KOPT-K1 (cell line): ENCODE measurements around the gene SKI.

Source experiments
- H3K27ac ChIP-seq: fragments of 200-600 bp; sonication (generic); 2 replicates; pipeline ENCODE4 v1.5.1; 2016; ENCODE audit warnings: antibody characterized with exemption, mild to moderate bottlenecking, low read depth, low read length; ENCODE audit not compliant: poor library complexity, severe bottlenecking
- H3K36me3 ChIP-seq: fragments of 200-600 bp; sonication (generic); 2 replicates; pipeline ENCODE4 v1.5.1; 2017; ENCODE audit warnings: antibody characterized with exemption, mild to moderate bottlenecking, low read length, moderate library complexity; ENCODE audit not compliant: insufficient read depth
- H3K9me3 ChIP-seq: fragments of 200-600 bp; sonication (generic); 2 replicates; pipeline ENCODE4 v1.5.1; 2017; ENCODE audit warnings: antibody characterized with exemption, low read length, mild to moderate bottlenecking; ENCODE audit not compliant: insufficient read depth, poor library complexity, severe bottlenecking

The SKI gene

DNA sequence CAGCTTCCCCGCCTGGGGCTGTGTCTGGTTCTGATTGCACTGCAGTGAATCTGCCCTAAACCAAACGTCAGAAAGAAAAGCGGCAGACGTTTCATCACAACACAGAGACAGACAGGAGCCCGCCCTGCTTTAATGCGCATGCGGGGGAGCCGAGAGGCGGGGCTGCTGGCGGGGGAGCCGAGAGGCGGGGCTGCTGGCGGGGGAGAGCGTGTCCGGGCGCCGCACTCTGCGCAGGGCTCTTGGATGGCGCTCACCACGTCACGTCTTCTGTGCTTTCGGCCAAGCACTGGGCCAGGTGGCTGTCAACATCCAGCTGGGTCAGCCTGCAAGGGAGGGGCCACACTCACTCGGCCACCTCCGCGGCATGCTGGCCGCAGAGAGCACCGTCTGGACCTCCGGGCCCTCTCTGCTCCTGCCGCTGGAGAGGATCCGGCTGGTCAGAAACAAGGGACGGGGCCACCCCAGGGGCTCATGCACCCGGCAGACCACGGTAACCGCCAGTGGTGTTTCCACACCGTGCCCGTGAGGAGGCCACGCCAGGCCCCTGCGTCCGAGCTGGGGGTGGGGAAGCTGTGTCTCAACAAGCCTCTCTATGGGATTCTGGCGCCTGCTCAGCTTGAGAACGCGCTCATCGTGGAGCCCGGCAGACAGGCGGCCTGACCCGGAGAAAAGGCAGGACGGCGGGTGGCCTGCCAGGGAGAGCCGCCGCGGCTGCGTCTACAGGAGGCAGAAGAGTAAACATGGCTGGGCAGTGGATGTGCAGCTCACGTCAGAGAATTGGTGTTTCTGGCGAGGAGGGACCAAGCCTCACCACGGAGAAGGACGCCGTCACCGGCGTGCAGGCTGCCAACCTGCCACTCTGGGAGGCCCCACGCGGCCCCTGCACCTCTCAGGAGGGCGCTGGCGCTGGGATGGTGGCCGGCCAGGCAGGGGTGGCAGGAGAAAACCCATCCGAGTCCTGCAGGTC is 38.4 kb upstream of the SKI start:
- Histone ChIP-seq H3K27ac (no peak overlapping the region), H3K36me3 (peaks cover 26% of the 10 kb centered on the region), H3K9me3 (no peaks in the 10 kb centered on the region)

GRCh38 chr1:2190491-2190976 is 37.6 kb upstream of the SKI start:
- H3K27ac ChIP-seq: no peak overlapping the region

GRCh38 chr1:2192031-2192995 is 35.8 kb upstream of the SKI start:
- Histone ChIP-seq H3K9me3 (no peaks in the 10 kb centered on the region), H3K36me3 (peaks cover 26% of the 10 kb centered on the region), H3K27ac (no peak overlapping the region)

More at GRCh38 chr1:2190491-2190976, 37.6 kb upstream of the SKI start:
- no peaks in the 10 kb centered on the region for H3K9me3 ChIP-seq
- H3K36me3 ChIP-seq: peaks cover 26% of the 10 kb centered on the region

DNA sequence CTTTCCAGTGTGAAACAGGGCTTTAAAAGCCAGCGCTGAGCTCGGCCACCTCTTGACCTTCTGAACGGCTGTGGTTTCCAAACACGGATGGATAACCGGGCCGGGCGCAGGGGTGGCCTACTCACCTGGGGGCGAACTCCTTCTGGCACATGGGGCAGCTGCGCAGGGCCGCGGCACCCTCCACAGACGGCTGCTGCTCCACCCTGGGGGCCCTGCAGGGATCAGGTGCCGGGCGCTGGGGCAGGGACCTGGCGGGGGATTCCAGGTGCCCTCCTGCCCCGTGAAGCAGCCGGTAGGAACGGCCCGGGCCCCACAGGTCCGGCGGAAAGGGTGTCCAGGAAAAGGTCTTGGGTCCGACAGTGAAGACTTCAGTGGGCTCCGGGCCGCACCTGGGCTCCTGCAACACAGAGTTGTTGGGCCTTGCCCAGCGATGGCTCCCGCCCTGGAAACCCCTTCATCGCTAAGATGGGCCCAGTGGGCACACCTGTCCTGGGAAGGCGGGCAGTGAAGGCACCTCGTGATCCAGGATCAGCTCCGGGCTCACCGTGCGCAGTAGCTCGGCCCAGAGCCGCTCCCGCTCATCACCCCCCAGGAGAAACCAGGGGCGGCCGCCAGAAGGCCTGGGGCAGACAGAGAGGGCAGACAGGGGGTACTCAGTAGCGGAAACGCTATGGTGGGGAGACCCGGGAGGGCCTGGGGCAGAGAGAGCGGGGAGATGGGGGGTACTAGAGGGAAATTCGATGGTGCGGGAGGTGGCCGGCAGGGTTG is 34.4 kb upstream of the SKI start:
- no peaks in the 10 kb centered on the region for H3K9me3 ChIP-seq
- H3K36me3 ChIP-seq: peaks cover 26% of the 10 kb centered on the region
- H3K27ac ChIP-seq: peak overlapping the region; percentile 84

DNA sequence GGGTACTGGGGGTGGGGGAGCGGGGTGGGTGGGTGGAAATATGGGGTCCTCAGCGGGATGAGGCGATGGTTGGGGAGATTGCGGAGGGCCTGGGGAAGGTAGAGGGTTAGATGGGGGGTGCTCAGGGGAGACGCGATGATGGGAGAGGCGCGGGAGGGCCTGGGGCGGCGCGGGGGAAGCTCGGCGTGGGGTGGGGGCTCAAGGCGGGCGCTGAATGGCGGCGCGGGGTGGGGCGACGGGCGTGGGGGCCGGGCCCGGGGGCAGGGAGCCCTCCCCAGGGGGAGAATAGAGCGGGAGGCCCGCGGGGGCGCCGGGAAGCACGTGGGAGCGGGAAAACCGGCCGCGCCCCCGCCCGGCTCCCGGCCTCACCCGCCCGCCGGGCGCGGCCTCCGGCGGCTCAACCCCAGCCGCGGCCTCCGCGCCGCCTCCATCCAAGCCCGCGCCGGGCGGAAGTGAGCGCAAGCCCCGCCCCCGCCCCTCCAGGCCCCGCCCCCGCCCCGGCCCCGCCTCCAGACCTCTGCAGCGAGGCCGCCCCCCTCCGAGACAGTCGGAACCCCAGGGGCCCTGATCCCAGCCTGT is 33.7 kb upstream of the SKI start, which contains the start of gene FAAP20:
FAAP20 (minus strand) TSS at position 454 of the 579 bp plus-strand sequence; CDS start at position 431, 23 bp downstream.
- Histone ChIP-seq H3K27ac (peak within 1 kb of the TSS; percentile 84), H3K9me3 (no peaks in the 10 kb centered on the region), H3K36me3 (peaks cover 26% of the 10 kb centered on the region)

- Histone ChIP-seq H3K9me3 (no peaks in the 10 kb centered on the region), H3K27ac (peak overlapping the region; percentile 84), H3K36me3 (peaks cover 20% of the 10 kb centered on the region)
Measured at GRCh38 chr1:2194898-2195673, 33.0 kb upstream of the SKI start.

DNA sequence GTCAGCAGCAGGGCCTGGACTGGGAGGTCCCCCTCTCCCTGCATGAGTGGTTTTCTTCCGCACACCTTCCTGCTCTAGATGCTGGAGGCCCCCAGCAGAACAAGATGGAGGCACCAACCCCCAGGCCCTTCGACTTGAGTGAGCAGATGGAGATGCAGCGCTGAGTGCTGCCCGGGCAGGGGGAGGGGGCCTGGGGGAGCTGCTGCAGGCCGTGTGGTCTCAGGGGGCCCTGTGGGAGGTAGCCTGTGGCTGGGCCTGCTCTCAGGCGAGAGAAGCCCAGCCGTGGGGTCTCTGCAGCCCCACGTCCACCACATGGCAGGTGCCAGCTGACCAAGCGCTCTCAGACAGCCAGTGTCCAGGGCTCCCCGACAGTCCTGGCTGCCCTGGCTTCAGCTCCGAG is 32.3 kb upstream of the SKI start:
- Histone ChIP-seq H3K9me3 (no peaks in the 10 kb centered on the region), H3K27ac (peak overlapping the region; percentile 84), H3K36me3 (peaks cover 13% of the 10 kb centered on the region; the same call in 1 of the 2 replicates)

- Histone ChIP-seq H3K9me3 (no peaks in the 10 kb centered on the region), H3K36me3 (peaks cover 3% of the 10 kb centered on the region; the same call in 1 of the 2 replicates), H3K27ac (no peak overlapping the region)
Measured at GRCh38 chr1:2196901-2197638, 31.0 kb upstream of the SKI start.

- no peaks in the 10 kb centered on the region for H3K9me3 ChIP-seq
- H3K27ac ChIP-seq: no peak overlapping the region
- H3K36me3 ChIP-seq: no peaks in the 10 kb centered on the region
Measured at GRCh38 chr1:2197707-2198165, 30.4 kb upstream of the SKI start.

DNA sequence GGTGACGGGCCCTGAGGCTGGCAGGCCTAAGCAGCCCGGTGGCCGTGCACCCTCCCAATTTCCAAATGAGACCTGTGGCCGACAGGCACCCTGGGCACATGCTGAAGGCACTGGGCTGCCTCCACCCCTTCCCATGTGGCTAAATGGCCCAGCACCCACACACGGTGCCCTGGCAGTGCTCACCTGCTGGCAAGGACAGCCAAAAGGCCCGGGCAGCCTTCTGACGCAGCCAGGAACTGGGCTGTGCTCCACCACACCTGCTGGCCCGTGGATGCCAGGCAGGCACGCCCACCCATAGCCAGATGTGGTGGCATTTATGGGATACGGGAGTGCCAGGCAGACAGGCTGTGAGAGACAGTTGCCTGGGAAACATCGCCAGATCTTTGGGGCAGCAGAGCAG is 29.5 kb upstream of the SKI start:
- no peak overlapping the region for H3K27ac ChIP-seq
- no peaks in the 10 kb centered on the region for H3K36me3 ChIP-seq
- no peaks in the 10 kb centered on the region for H3K9me3 ChIP-seq

DNA sequence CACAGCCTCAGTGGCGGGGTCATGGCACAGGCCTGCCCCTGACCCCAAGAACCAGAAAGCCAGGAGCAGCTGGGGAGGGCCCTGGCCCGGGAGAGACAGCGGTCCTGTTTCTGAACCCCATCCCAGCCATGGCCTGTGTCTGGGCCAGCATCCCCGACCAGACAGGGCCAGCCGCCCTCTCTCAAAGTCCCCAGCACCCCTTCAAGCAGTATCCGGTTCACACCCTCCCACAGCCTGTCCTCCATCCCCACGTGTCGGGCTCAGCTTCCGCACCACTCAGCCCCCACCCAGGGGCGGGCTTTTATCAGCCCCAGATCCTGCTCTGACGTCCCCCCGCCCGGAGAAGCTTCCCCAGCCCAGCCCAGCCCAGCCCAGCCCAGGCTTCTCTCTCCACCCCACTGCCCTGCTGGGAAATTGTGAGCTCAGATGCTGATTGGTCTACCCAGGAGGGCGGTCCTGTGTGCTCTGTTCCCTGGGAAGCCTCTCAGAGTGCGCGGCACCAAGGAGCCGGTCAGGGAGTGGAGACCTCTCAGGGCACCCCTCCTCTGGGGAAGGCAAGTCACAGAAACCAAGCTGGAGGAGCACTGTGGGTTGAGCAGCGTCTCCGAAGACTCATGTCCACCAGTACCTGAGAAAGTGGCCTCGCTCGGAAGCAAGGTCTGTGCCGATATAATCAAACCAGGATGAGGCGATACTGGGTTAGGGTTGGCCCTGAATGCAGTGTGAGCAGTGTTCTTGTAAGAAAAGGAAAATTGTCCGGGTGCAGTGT is 28.9 kb upstream of the SKI start:
- no peaks in the 10 kb centered on the region for H3K9me3 ChIP-seq
- no peaks in the 10 kb centered on the region for H3K36me3 ChIP-seq
- no peak overlapping the region for H3K27ac ChIP-seq

DNA sequence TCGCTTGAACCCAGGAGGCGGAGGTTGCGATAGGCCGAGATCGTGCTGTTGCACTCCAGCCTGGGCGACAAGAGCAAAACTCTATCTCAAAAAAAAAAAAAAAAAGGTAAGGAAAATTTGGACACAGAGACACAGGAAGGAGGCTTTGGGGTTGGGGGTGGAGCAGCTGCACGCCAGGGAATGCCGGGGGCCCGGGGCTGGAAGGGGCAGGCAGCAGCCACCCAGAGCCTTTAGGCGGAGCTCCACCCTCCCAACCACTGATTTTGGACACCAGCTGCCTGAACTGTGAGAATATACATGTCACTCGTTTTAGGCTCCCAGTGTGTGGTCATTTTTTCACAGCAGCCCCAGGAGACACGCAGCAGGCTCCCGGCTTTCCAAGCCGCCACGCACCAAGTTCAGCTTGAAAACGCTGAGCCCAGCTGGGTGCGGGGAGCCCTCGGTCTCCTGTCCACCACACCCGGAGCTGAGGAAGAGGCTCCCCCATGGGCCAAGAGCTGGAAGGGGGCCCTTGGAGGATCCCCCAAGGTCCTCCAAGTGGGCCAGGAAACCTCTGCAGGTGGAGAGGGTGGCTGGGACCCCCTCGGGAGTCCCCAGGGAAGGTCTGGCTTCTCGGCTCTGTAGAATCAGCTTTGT is 27.7 kb upstream of the SKI start:
- Histone ChIP-seq H3K36me3 (no peaks in the 10 kb centered on the region), H3K9me3 (no peaks in the 10 kb centered on the region), H3K27ac (no peak overlapping the region)
